C4-2B (cell line): ENCODE results near the gene PCDHGB4.

ENCODE experiments used
- H3K27ac ChIP-seq: fragments of 450-650 bp; 2 replicates; pipeline ENCODE4 v1.5.1; 2017
- ZFX ChIP-seq: fragments of 450-650 bp; IDR thresholded peaks from 2 replicates; pipeline ENCODE4 v1.6.1; 2017
- TF ChIP-seq, protein P1 (sequence below): fragments of 450-650 bp; conservative IDR thresholded peaks from 2 replicates; pipeline ENCODE4 v1.5.1; 2017; ENCODE audit warnings: mild to moderate bottlenecking

PCDHGB4 gene

DNA sequence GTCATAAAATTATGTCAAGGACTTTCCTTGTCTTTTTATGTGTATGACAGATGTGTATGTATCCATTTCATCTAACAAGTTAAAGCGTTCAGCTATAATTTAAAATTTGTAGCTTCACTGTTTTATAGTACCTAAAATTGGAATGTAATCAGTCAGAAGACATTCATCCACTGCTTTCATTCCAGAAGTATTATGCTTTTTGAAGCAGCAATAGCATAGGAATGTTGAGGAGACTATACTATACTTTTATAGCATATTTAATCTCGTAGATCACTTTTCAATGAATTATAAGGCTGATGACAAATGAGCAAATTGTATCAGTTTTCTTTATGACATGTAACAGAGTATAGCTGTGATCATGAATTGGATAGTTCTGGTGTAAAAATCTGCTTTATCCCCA, 49.7 kb downstream of the PCDHGB4 start:
- TF ChIP-seq ZFX, result no peak
- TF ChIP-seq, protein P1, sequence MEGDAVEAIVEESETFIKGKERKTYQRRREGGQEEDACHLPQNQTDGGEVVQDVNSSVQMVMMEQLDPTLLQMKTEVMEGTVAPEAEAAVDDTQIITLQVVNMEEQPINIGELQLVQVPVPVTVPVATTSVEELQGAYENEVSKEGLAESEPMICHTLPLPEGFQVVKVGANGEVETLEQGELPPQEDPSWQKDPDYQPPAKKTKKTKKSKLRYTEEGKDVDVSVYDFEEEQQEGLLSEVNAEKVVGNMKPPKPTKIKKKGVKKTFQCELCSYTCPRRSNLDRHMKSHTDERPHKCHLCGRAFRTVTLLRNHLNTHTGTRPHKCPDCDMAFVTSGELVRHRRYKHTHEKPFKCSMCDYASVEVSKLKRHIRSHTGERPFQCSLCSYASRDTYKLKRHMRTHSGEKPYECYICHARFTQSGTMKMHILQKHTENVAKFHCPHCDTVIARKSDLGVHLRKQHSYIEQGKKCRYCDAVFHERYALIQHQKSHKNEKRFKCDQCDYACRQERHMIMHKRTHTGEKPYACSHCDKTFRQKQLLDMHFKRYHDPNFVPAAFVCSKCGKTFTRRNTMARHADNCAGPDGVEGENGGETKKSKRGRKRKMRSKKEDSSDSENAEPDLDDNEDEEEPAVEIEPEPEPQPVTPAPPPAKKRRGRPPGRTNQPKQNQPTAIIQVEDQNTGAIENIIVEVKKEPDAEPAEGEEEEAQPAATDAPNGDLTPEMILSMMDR, result no peak
- H3K27ac ChIP-seq, result no peak overlapping the region

DNA sequence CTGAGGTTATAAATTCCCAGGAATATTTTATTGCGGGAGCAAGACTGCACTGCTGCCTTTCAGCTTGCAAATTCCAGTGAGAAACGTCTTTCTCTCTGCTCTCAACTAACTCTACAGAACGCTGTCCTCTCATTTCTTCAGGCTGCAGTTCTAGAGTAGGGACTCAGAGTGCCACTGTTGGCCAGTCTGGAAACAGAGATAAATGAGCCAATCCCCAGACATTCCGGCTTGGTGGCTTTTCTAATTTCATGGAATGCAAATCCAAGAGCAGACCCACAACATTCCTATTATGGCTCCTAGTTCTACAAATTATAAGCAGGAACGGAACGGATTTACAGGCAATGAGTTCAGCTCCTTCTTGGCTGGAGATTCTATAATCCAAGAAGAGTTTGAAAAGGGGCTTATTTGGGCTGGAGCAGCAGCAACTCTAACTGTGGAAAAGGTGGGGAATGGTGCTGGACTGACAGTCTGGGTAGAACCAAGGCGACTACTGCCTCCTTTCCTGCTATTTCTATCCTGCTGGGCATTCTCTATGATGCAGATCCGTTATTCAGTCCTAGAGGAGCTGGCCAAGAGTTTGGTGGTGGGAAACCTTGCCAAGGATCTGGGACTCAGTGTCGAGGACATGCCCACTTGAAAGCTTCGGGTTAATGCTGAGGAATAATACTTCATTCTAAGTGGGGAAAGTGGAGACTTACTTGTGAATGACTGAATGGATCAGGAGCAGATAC, 52.1 kb downstream of the PCDHGB4 start:
- no peak overlapping the region for H3K27ac ChIP-seq
- TF ChIP-seq, protein P1, result no peak
- no peak for TF ChIP-seq ZFX
